Uterus (tissue), 4 donors: Measurements from ENCODE around the gene AHNAK. TPM values are rescaled to one million over a fixed set of nuclear protein-coding genes. Genes with fewer than 3 reads are reported as not detected.
A peak's percentile ranks its signal among the peaks of the same experiment; 100 is the strongest.
"Not testable (repeated sequence)": the region's sequence is repeated elsewhere in the genome, so short reads cannot be mapped to it uniquely, and the experiment has no call there.

Source experiments
- DNase-seq, 2 donors: peaks; one replicate each; pipeline ENCODE4 v3.0.0-alpha.2; 2019 to 2020
- H3K27ac ChIP-seq, 2 donors: fragments of 200-600 bp; sonication (generic); 1 replicate in 1 of 2; 2 replicates in 1 of 2; pipeline ENCODE4 v1.5.1; 2016 to 2018
- H3K27me3 ChIP-seq, 2 donors: fragments of 200-600 bp; sonication (generic); one replicate each; pipeline ENCODE4 v1.5.1; 2018 to 2019; ENCODE audit warnings: control low read depth in 1 of 2
- H3K36me3 ChIP-seq, 2 donors: fragments of 200-600 bp; sonication (generic); one replicate each; pipeline ENCODE4 v1.5.1; 2019; ENCODE audit warnings: control low read depth in 1 of 2
- H3K4me1 ChIP-seq, 2 donors: fragments of 200-600 bp; sonication (generic); one replicate each; pipeline ENCODE4 v1.5.1; 2018 to 2019; ENCODE audit warnings: control low read depth in 1 of 2
- H3K4me3 ChIP-seq, 2 donors: fragments of 200-600 bp; sonication (generic); 1 replicate in 1 of 2; 2 replicates in 1 of 2; pipeline ENCODE4 v1.5.1; 2018 to 2019; ENCODE audit warnings: mild to moderate bottlenecking in 1 of 2
- H3K9me3 ChIP-seq, 2 donors: fragments of 200-600 bp; sonication (generic); one replicate each; pipeline ENCODE4 v1.5.1; 2019; ENCODE audit warnings: control low read depth in 1 of 2
- CTCF ChIP-seq, 4 experiments: fragments of 200-600 bp in 2 of 4; fragments of 450-650 bp in 2 of 4; sonication (generic) in 2 of 4; IDR thresholded peaks; one replicate each; pipeline ENCODE4 v1.5.1; 2016 to 2019; ENCODE audit warnings: antibody characterized with exemption in 4 of 4, mild to moderate bottlenecking in 2 of 4, moderate library complexity in 1 of 4
- POLR2A ChIP-seq, 2 donors: fragments of 450-650 bp; IDR thresholded peaks; one replicate each; pipeline ENCODE4 v1.6.1; 2016; ENCODE audit warnings: antibody characterized with exemption in 2 of 2, mild to moderate bottlenecking in 1 of 2, moderate library complexity in 1 of 2
- intact Hi-C: fragments of 100-400 bp; cut with DNase I; formaldehyde crosslinking; loops from one replicate; pipeline ENCODE4 v1.15.1; 2023; ENCODE audit warnings: low total_unique reads
- total RNA-seq, 4 donors: library from RNA; depleted of rRNA in 3 of 4; stranded (reverse); fragments of >200 nt in 3 of 4; gene quantifications; one replicate each; pipeline versions ENCODE4 v1.1.0 to v1.2.4, GENCODE V29; 2014 to 2023
- donor health status: DM: yes; HTN: yes; CAD: no.

The AHNAK gene
- total RNA-seq, 4 donors from 2014 or later = 452 to 1,353 (median 779) TPM

GRCh38 chr11:62572431-62572830 lies 25.8 kb upstream of the AHNAK start:
- Histone ChIP-seq H3K27me3 (no peaks in the 10 kb centered on the region), H3K27ac (peak overlapping the region; percentile 77 to 90), H3K4me3 (peak overlapping the region; percentile 57 to 95), H3K36me3 (no peaks in the 10 kb centered on the region), H3K9me3 (no peaks in the 10 kb centered on the region), H3K4me1 (peaks cover 0 to 17% of the 10 kb centered on the region in 2 donors)
- no peak for DNase-seq
- TF ChIP-seq POLR2A (IDR thresholded peaks at IDR 0.05) (no peak), CTCF (IDR thresholded peaks at IDR 0.05) (no peak)
- intact Hi-C loops = no loop called here

GRCh38 chr11:62571493-62571892 lies 24.9 kb upstream of the AHNAK start:
- H3K9me3 ChIP-seq, H3K4me3 ChIP-seq, H3K27me3 ChIP-seq, DNase-seq, H3K27ac ChIP-seq, intact Hi-C loops, H3K36me3 ChIP-seq: not testable (repeated sequence)
- H3K4me1 ChIP-seq = peaks cover 0 to 17% of the 10 kb centered on the region in 2 donors

- H3K36me3 ChIP-seq, H3K9me3 ChIP-seq, DNase-seq, H3K4me3 ChIP-seq, H3K27me3 ChIP-seq, H3K27ac ChIP-seq, intact Hi-C loops: not testable (repeated sequence)
- H3K4me1 ChIP-seq = peaks cover 0 to 15% of the 10 kb centered on the region in 2 donors
Observed at GRCh38 chr11:62570903-62571302, 24.3 kb upstream of the AHNAK start.

- Histone ChIP-seq H3K36me3 (no peaks in the 10 kb centered on the region), H3K27me3 (no peaks in the 10 kb centered on the region), H3K4me3 (no peak overlapping the region), H3K4me1 (peaks cover 0 to 5% of the 10 kb centered on the region in 2 donors), H3K27ac (no peak overlapping the region), H3K9me3 (no peaks in the 10 kb centered on the region)
- TF ChIP-seq CTCF (IDR thresholded peaks at IDR 0.05) (no peak), POLR2A (IDR thresholded peaks at IDR 0.05) (no peak)
- DNase-seq = no peak
- intact Hi-C loops = no loop called here
Observed at GRCh38 chr11:62569611-62570010, 23.0 kb upstream of the AHNAK start.

- intact Hi-C loops = no loop called here
- no peak for TF ChIP-seq POLR2A (IDR thresholded peaks at IDR 0.05)
- no peak for TF ChIP-seq CTCF (IDR thresholded peaks at IDR 0.05)
Observed at GRCh38 chr11:62567018-62567633, 20.5 kb upstream of the AHNAK start.

GRCh38 chr11:62566247-62566646 lies 19.6 kb upstream of the AHNAK start:
- Histone ChIP-seq H3K4me3 (no peak overlapping the region), H3K9me3 (no peaks in the 10 kb centered on the region), H3K27ac (peak overlapping the region in 1 of 2 donors; percentile 6), H3K27me3 (no peaks in the 10 kb centered on the region), H3K4me1 (peaks cover 0 to 5% of the 10 kb centered on the region in 2 donors), H3K36me3 (no peaks in the 10 kb centered on the region)
- no peak for DNase-seq
- intact Hi-C loops = no loop called here
- TF ChIP-seq POLR2A (IDR thresholded peaks at IDR 0.05) (no peak), CTCF (IDR thresholded peaks at IDR 0.05) (no peak)

More at GRCh38 chr11:62567018-62567633, 20.5 kb upstream of the AHNAK start:
- Histone ChIP-seq H3K27ac (no peak overlapping the region), H3K4me3 (no peak overlapping the region), H3K27me3 (no peaks in the 10 kb centered on the region), H3K36me3 (no peaks in the 10 kb centered on the region), H3K4me1 (peaks cover 0 to 5% of the 10 kb centered on the region in 2 donors), H3K9me3 (no peaks in the 10 kb centered on the region)
- no peak for DNase-seq
